Testis (tissue), 2 donors: ENCODE measurements around the gene RNF175.

Experiments
- CTCF ChIP-seq, 3 experiments: fragments of 450-650 bp in 2 of 3; fragments of 200-600 bp in 1 of 3; sonication (generic) in 1 of 3; IDR thresholded peaks; one replicate each; pipeline ENCODE4 v1.5.1; 2016 to 2019; ENCODE audit warnings: antibody characterized with exemption in 3 of 3, mild to moderate bottlenecking in 2 of 3, moderate library complexity in 1 of 3
- POLR2A ChIP-seq: fragments of 450-650 bp; IDR thresholded peaks from one replicate; pipeline ENCODE4 v1.6.1; 2017; ENCODE audit warnings: antibody characterized with exemption, mild to moderate bottlenecking, moderate library complexity

- TF ChIP-seq CTCF (IDR thresholded peaks at IDR 0.05): no peak
- no peak for TF ChIP-seq POLR2A
Observed at GRCh38 chr4:153780876-153781275, 21.1 kb upstream of the RNF175 start.
